HepG2 (cell line): ENCODE data around the gene STARD13. TPM values are rescaled to one million over a fixed set of nuclear protein-coding genes. Genes with fewer than 3 reads are reported as not detected.

Experiments
- ATAC-seq: fragments of 200-7000 bp; cut with Tn5 transposase; 3 replicates; pipeline ENCODE4 v1.9.1; 2020; ENCODE audit warnings: mild to moderate bottlenecking, moderate library complexity
- BruUV-seq: library from RNA; stranded (reverse); fragments of 400-500 nt; replicated peaks from 2 replicates; lab custom pipeline; 2021; lab: Mats Ljungman, UMichigan
- CTCF ChIA-PET: fragments of 300-600 bp; formaldehyde crosslinking; extraction: SDS; loops from one replicate; lab custom pipeline; 2021; ENCODE audit warnings: low total read pairs, inconsistent platforms, low intra/inter-chr PET ratio; lab: Yijun Ruan, JAX
- POLR2A ChIA-PET: fragments of 350-600 bp; sonication (Branson Sonifier 250); formaldehyde crosslinking; loops from one replicate; lab custom pipeline; 2020; ENCODE audit warnings: antibody characterized with exemption, inconsistent platforms; lab: Yijun Ruan, JAX
- DNase-seq: peaks from one replicate; pipeline ENCODE4 v3.0.0-alpha.2; 2015; ENCODE audit warnings: low spot score
- FAIRE-seq: peaks from 3 replicates; lab custom pipeline; 2011; peaks lifted over from hg19 to GRCh38; lab: Jason Lieb, UNC
- H2AFZ ChIP-seq: one replicate; pipeline ENCODE4 v1.6.1; 2011; ENCODE audit warnings: low read length, inconsistent platforms
- H3K27ac ChIP-seq: fragments of 300-600 bp; 3 replicates; pipeline ENCODE4 v1.8.0; 2011; ENCODE audit warnings: mixed run types, mild to moderate bottlenecking, mixed read lengths, low read length, inconsistent platforms; ENCODE audit not compliant: insufficient read depth; ENCODE audit errors: extremely low read length
- H3K27me3 ChIP-seq, 2 experiments: fragments of 200-600 bp in 1 of 2; 2 replicates in 1 of 2; 3 replicates in 1 of 2; pipeline versions ENCODE4 v1.6.0 to v1.8.0; 2011; ENCODE audit warnings: low read length in 2 of 2, mild to moderate bottlenecking in 2 of 2, moderate library complexity in 2 of 2, inconsistent platforms in 1 of 2; ENCODE audit not compliant: insufficient read depth in 2 of 2, control insufficient read depth in 1 of 2
- H3K36me3 ChIP-seq, 2 experiments: fragments of 200-600 bp in 1 of 2; replicated peaks in 1 of 2; 2 replicates in 1 of 2; 3 replicates in 1 of 2; pipeline versions ENCODE4 v1.5.1 to v1.8.0; 2011; ENCODE audit warnings: low read length in 2 of 2, inconsistent platforms in 1 of 2; ENCODE audit not compliant: insufficient read depth in 2 of 2, control insufficient read depth in 1 of 2
- H3K4me1 ChIP-seq: 2 replicates; pipeline ENCODE4 v1.5.1; 2012; ENCODE audit warnings: low read length, inconsistent platforms; ENCODE audit not compliant: insufficient read depth
- H3K4me2 ChIP-seq: 2 replicates; pipeline ENCODE4 v1.6.0; 2011; ENCODE audit warnings: low read depth, low read length, inconsistent platforms
- H3K4me3 ChIP-seq, 3 experiments: fragments of 200-600 bp in 1 of 3; sonication (generic), shearing (Covaris generic) in 1 of 3; replicated peaks in 1 of 3; 2 replicates each; pipeline ENCODE4 v1.5.1; 2011 to 2016; ENCODE audit warnings: low read length in 3 of 3, inconsistent platforms in 2 of 3, low read depth in 2 of 3, mild to moderate bottlenecking in 2 of 3, control low read depth in 1 of 3, mixed read lengths in 1 of 3; ENCODE audit not compliant: insufficient read depth in 1 of 3
- H3K79me2 ChIP-seq: one replicate; pipeline ENCODE4 v1.6.1; 2011; ENCODE audit warnings: low read length, inconsistent platforms; ENCODE audit not compliant: insufficient read depth
- H3K9ac ChIP-seq: 2 replicates; pipeline ENCODE4 v1.6.0; 2011; ENCODE audit warnings: mild to moderate bottlenecking, low read depth, low read length, inconsistent platforms; ENCODE audit not compliant: insufficient read depth
- H3K9me3 ChIP-seq: 2 replicates; pipeline ENCODE4 v1.5.1; 2012; ENCODE audit warnings: mild to moderate bottlenecking, low read length
- H4K20me1 ChIP-seq: 2 replicates; pipeline ENCODE4 v1.6.0; 2011; ENCODE audit warnings: inconsistent platforms, mild to moderate bottlenecking, low read length, moderate library complexity; ENCODE audit not compliant: insufficient read depth
- ARHGAP35 ChIP-seq: sonication (generic); formaldehyde crosslinking; IDR thresholded peaks from 2 replicates; pipeline ENCODE4 v1.9.0; 2022; ENCODE audit warnings: mild to moderate bottlenecking, inconsistent platforms, moderate library complexity, missing genetic modification reagents, borderline replicate concordance
- CHD4 ChIP-seq: fragments of 200-600 bp; sonication (generic); IDR thresholded peaks from 2 replicates; pipeline ENCODE4 v1.7.0; 2017; ENCODE audit warnings: mild to moderate bottlenecking, low read length, borderline replicate concordance
- DZIP1 ChIP-seq: sonication (generic); formaldehyde crosslinking; IDR thresholded peaks from 2 replicates; pipeline ENCODE4 v1.5.0; 2020; ENCODE audit warnings: mild to moderate bottlenecking, missing genetic modification reagents
- FIP1L1 ChIP-seq: fragments of 200-400 bp; formaldehyde crosslinking; IDR thresholded peaks from 2 replicates; pipeline ENCODE4 v1.6.1; 2018; ENCODE audit warnings: low read depth, mild to moderate bottlenecking, low read length, moderate library complexity, borderline replicate concordance; ENCODE audit not compliant: insufficient read depth
- KDM2A ChIP-seq: sonication (generic); formaldehyde crosslinking; IDR thresholded peaks from 2 replicates; pipeline ENCODE4 v1.4.0; 2020; ENCODE audit warnings: low read depth, missing genetic modification reagents, borderline replicate concordance
- KDM5B ChIP-seq: sonication (generic); formaldehyde crosslinking; IDR thresholded peaks from 2 replicates; pipeline ENCODE4 v1.4.0; 2020; ENCODE audit warnings: missing genetic modification reagents, mild to moderate bottlenecking, borderline replicate concordance
- SNAPC5 ChIP-seq: sonication (generic); formaldehyde crosslinking; IDR thresholded peaks from 2 replicates; pipeline ENCODE4 v1.8.1; 2023; ENCODE audit warnings: mild to moderate bottlenecking, missing genetic modification reagents, borderline replicate concordance
- ZMYM4 ChIP-seq: sonication (generic); formaldehyde crosslinking; IDR thresholded peaks from 2 replicates; pipeline ENCODE4 v1.8.1; 2023; ENCODE audit warnings: mild to moderate bottlenecking, missing genetic modification reagents
- ZNF205 ChIP-seq: IDR thresholded peaks from 2 replicates; pipeline ENCODE4 v1.6.1; 2018; ENCODE audit warnings: missing biosample characterization, missing genetic modification reagents
- ZNF331 ChIP-seq: sonication (generic); formaldehyde crosslinking; IDR thresholded peaks from 2 replicates; pipeline ENCODE4 v1.4.0; 2020; ENCODE audit warnings: missing genetic modification reagents
- ZNF607 ChIP-seq: sonication (generic); formaldehyde crosslinking; IDR thresholded peaks from 2 replicates; pipeline ENCODE4 v1.5.1; 2020; ENCODE audit warnings: missing genetic modification reagents, mild to moderate bottlenecking, borderline replicate concordance
- WGBS: methylation state at CpG from one replicate; pipeline ENCODE4 v1.1.6; 2017; ENCODE audit warnings: low lambda C conversion rate; 5-methylcytosine and 5-hydroxymethylcytosine counted together
- in situ Hi-C: cut with HindIII; loops from 2 replicates; pipeline ENCODE4 v1.10.0; 2017; ENCODE audit warnings: low pct_unique_long_range_greater_than_20kb; ENCODE audit not compliant: extremely low pct_ligation_motif_present
- intact Hi-C: fragments of 100-400 bp; cut with micrococcal nuclease; formaldehyde crosslinking; loops from one replicate; pipeline ENCODE4 v1.10.0; 2022; ENCODE audit not compliant: unreplicated experiment
- polyA plus RNA-seq, 8 experiments: library from polyadenylated mRNA; depleted of rRNA in 3 of 8; stranded (reverse) in 7 of 8; unstranded in 1 of 8; fragments of >200 nt; fragmentation: Illumina TruSeq in 4 of 8; extraction: Trizol in 4 of 8; gene quantifications; 2 replicates each; pipeline versions ENCODE4 v1.2.1 to v1.2.3, GENCODE V29; 2011 to 2016; ENCODE audit warnings: low read depth in 4 of 8, missing spikeins in 1 of 8, mixed read lengths in 1 of 8; ENCODE audit not compliant: insufficient read depth in 1 of 8
- total RNA-seq, 5 experiments: library from RNA; depleted of rRNA; stranded (reverse); fragments of >200 nt; fragmentation: Illumina TruSeq; extraction: Trizol; gene quantifications; 2 replicates each; pipeline ENCODE4 v1.2.3, GENCODE V29; 2016; ENCODE audit warnings: low read depth in 1 of 5
- TF ChIP-seq, protein P1 (sequence below): sonication (generic); IDR thresholded peaks from 2 replicates; pipeline ENCODE4 v1.6.1; 2016; ENCODE audit warnings: low read depth, borderline replicate concordance

The STARD13 gene
- total and polyA plus RNA-seq, 2 of the 13 experiments (the other 11 are each of a cell fraction or from before 2014, with no cell fraction given), result 12.8 to 14.3 TPM

DNA sequence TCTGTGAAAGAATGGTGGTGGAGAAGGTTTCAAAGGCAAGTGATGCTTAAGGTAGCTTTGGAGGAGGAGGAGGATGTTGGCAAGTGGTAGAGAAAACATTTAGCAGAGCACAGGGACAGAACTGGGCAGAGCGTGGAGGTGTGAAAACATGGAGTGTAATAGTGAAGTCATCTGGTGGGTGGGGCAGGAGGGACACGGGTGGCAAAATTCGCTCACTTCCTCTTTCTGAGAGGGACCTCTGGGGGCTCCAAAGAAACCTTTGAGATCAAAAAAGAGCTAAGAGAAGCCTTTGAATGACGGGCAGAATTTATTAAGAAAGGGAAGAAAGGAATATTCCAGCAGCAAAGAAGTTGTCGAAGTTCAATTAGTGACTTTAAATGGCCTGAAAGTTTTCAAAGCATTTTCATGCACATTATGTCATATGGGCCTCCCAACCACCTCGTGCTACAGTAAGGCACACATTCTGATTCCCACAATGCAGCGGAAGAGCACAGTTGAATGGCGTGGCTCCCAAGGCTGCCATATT is 82.8 kb downstream of the STARD13 start:
- peaks cover 37% of the 10 kb centered on the region for H3K79me2 ChIP-seq
- intact Hi-C loops (no loop called here), in situ Hi-C loops (no loop called here)
- ATAC-seq (no peak), DNase-seq (no peak), FAIRE-seq (no peak)
- WGBS, result 97% methylated on average over 7 of the region's 8 CpGs
- no peaks in the 10 kb centered on the region; the same call in 1 of the 2 replicates for H4K20me1 ChIP-seq
- no peak overlapping the region for H3K4me3 ChIP-seq
- no peak overlapping the region for H3K27ac ChIP-seq
- H3K4me2 ChIP-seq, result no peak overlapping the region
- TF ChIP-seq ZNF205 (CRISPR knock-in tag) (no peak), ARHGAP35 (CRISPR knock-in tag) (no peak), FIP1L1 (no peak), ZMYM4 (CRISPR knock-in tag) (no peak), KDM5B (CRISPR knock-in tag) (no peak), DZIP1 (no peak), CHD4 (no peak), KDM2A (no peak), ZNF607 (CRISPR knock-in tag) (no peak), ZNF331 (CRISPR knock-in tag) (no peak), SNAPC5 (CRISPR knock-in tag) (no peak)
- TF ChIP-seq, protein P1, sequence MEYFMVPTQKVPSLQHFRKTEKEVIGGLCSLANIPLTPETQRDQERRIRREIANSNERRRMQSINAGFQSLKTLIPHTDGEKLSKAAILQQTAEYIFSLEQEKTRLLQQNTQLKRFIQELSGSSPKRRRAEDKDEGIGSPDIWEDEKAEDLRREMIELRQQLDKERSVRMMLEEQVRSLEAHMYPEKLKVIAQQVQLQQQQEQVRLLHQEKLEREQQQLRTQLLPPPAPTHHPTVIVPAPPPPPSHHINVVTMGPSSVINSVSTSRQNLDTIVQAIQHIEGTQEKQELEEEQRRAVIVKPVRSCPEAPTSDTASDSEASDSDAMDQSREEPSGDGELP, result no peak
- peaks cover 0 to 11% of the 10 kb centered on the region in 2 experiments; a peak in 3 of 5 replicates for H3K36me3 ChIP-seq
- H3K4me1 ChIP-seq, result peaks cover 34% of the 10 kb centered on the region
- POLR2A ChIA-PET, result no interaction called here
- BruUV-seq, result no TSS peak
- H3K27me3 ChIP-seq, result no peaks in the 10 kb centered on the region
- no peak overlapping the region for H2AFZ ChIP-seq
- no peak overlapping the region for H3K9ac ChIP-seq
- no peaks in the 10 kb centered on the region for H3K9me3 ChIP-seq
- CTCF ChIA-PET, result no interaction called here
